SKM-1 (cell line): ENCODE measurements around the gene MAPK14.

ENCODE experiments used
- DNase-seq: peaks from one replicate; lab custom pipeline; 2025; ENCODE audit not compliant: unreplicated experiment; lab: John Stamatoyannopoulos, UW

Gene MAPK14

GRCh38 chr6:36099869-36100483, 72.4 kb downstream of the MAPK14 start:
- DNase-seq = no peak

DNA sequence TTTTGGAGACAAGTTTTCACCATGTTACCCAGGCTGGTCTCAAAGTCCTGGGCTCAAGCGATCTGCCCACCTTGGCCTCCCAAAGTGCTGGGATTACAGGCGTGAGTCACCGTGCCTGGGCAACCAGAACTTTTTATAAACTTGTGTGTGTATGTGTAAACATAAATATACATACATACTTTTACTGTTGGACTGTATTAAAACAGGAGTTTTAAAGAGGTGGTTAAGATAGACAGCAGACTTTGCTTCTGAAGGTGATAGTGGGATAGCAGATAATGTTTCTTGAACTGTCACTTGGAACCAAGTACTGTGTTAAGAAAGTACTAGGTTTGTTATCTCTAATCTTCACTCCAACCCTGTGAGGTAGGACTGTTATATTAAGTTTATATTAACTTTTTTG, 74.1 kb downstream of the MAPK14 start:
- no peak for DNase-seq

GRCh38 chr6:36102853-36103252, 75.2 kb downstream of the MAPK14 start:
- no peak for DNase-seq

GRCh38 chr6:36104836-36105235, 77.2 kb downstream of the MAPK14 start:
- DNase-seq = no peak

- no peak for DNase-seq
These were observed 81.5 kb downstream of the MAPK14 start for GRCh38 chr6:36109092-36109491.

DNA sequence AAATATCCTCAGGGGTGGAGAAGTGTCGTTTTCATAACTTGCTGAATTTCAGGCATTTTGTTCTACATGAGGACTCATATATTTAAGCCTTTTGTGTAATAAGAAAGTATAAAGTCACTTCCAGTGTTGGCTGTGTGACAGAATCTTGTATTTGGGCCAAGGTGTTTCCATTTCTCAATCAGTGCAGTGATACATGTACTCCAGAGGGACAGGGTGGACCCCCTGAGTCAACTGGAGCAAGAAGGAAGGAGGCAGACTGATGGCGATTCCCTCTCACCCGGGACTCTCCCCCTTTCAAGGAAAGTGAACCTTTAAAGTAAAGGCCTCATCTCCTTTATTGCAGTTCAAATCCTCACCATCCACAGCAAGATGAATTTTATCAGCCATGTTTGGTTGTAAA, 82.4 kb downstream of the MAPK14 start:
- no peak for DNase-seq

GRCh38 chr6:36110863-36111262, 83.3 kb downstream of the MAPK14 start:
- DNase-seq = no peak

GRCh38 chr6:36111526-36111925, 83.9 kb downstream of the MAPK14 start:
- DNase-seq = no peak

DNA sequence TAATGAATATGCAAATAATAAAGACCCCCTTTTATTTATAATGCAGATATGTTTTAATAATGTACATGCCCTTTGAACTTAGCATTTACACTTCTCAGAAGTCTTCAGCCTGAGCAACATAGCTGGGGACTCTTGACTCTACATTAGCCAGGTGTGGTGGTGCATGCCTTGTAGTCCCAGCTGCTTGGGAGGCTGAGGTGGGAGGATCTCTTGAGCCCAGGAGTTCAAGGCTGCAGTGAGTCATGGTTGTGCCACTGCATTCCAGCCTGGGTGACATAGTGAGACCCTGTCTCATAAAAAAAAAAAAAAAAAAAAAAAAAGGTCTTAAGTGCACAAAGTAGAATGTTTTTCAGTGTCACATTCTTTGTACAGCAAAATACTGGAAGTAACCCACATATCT, 85.4 kb downstream of the MAPK14 start:
- DNase-seq = no peak

- no peak for DNase-seq
These were observed 86.1 kb downstream of the MAPK14 start for GRCh38 chr6:36113703-36114102.

- peak; percentile 72 for DNase-seq
These were observed 87.3 kb downstream of the MAPK14 start for GRCh38 chr6:36114798-36115408.

DNA sequence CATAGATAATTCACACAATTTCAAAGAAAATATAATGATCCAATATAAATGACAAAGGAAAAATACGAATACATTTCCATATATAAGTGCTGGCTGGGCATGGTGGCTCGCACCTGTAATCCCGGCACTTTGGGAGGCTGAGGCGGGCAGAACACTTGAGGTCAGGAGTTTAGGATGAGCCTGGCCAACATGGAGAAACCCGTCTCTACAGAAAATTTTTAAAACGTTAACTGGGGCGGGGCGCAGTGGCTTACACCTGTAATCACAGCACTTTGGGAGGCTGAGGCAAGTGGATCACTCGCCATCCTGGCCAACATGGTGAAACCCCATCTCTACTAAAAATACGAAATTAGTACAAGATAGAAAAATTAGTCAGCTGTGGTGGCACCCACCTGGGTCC, 87.8 kb downstream of the MAPK14 start:
- no peak for DNase-seq

- DNase-seq = no peak
These were observed 88.7 kb downstream of the MAPK14 start for GRCh38 chr6:36116066-36116864.

DNA sequence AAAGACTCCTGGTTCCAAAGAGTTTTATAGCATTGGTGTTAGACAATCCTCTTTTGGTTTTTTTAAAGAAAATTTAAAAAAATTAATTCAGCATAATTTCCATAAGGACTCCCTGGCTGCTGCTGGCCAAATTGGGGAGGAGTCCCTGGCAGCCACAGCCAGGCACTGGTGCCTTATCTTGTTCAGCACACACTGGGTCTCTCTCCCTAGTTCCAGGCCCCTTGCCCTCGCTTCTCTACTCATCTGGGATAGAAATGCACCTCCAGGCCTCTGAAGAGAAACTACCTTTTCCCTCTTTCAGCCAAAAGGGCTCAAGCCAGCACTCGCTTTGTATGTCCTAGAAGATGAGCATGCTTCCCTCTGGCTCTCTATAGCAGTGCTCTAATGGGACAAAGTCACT, 89.3 kb downstream of the MAPK14 start:
- DNase-seq = no peak

DNA sequence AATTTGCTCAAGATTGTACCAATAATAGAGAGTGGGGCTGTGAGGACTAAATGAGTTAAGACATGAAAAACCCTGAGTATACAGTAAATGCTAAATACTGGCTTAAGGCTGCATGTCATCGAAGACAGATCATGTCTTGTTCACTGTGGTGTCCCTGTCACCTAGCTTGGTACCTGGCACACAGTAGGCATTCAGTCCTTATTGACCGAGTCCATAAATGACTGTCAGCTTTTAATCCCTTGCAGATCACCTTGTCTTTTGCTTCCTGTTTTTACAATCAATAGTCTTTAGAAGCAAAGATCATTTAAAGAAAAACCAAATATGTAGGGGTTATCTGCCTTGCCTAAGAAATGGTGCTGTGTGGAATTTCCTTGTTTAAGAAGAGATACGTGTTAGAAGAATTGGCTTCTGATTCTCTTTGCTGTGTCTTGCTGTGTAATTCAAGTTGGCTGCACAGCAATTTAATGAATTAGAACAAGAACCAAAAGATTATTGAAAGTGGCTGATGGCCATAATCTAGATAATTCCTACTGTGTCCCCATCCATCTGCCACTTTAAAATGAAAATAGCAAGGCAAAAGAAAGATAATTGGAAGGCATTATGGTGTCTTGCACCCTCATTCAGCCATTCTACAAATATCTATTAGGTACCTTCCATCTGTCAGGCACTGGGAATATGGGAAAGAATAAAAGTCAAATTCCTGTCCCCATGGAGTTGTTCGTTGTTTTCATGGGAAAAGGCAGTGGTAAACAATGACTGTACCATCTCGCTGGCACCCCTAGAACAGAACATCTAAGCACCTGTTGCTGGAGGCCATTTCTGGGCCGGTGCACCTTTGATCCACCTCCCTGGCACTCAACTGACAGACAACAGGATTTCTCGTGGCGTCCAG, 90.3 kb downstream of the MAPK14 start:
- DNase-seq = no peak

- DNase-seq = peak; percentile 20
These were observed 91.0 kb downstream of the MAPK14 start for GRCh38 chr6:36118550-36119107.

- DNase-seq = no peak
These were observed 91.6 kb downstream of the MAPK14 start for GRCh38 chr6:36119209-36119608.

- no peak for DNase-seq
These were observed 92.4 kb downstream of the MAPK14 start for GRCh38 chr6:36120018-36120417.

GRCh38 chr6:36120539-36120938, 92.9 kb downstream of the MAPK14 start:
- DNase-seq = no peak

- DNase-seq = peak; percentile 26
These were observed 93.6 kb downstream of the MAPK14 start for GRCh38 chr6:36120979-36121786.
